D341Med (cell line): ENCODE results near the gene MAGOHB.
A peak's percentile ranks its signal among the peaks of the same experiment; 100 is the strongest.
"Not testable (repeated sequence)": the region's sequence is repeated elsewhere in the genome, so short reads cannot be mapped to it uniquely, and the experiment has no call there.

Source experiments
- DNase-seq: peaks from one replicate; pipeline ENCODE4 v3.0.0; 2012; ENCODE audit warnings: low spot score

MAGOHB gene

DNA sequence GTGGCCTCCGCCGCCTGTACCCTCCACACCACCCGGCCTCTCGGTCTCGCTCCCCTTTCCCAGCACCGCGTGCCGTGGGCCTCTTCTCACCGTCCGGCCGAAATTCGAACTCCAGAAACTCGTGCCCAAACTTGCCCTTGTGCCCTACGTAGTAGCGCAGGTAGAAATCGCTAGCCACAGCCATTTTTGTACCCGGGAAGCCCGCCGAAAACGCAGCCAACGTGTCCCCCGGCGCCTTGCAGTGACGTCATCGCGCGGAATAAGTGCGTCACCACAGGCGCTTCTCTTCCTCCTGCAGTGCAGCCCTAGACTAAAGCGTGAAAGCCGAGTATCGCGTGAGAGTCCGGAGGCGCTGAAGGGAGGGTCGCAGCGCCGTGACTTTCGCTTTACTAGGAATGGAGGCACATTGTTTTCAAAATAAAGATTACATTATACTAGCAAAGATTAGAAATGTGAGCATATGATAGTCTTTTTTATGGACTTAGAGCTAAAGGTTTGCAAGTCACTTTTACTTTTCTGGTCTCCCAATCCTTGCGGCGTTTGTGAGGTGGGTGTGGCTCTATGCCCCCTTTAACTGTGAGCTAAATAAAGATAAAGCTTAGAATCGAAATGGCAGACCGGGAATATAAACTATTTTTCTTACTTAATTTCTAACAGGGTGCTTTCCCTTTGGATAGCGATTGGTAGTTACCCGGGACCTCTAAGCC, at the start of gene MAGOHB:
TSS of gene MAGOHB (minus strand) at position 261 of the 707 bp plus-strand sequence. CDS start at position 184, 77 bp downstream.
- peak; percentile 93 for DNase-seq

DNA sequence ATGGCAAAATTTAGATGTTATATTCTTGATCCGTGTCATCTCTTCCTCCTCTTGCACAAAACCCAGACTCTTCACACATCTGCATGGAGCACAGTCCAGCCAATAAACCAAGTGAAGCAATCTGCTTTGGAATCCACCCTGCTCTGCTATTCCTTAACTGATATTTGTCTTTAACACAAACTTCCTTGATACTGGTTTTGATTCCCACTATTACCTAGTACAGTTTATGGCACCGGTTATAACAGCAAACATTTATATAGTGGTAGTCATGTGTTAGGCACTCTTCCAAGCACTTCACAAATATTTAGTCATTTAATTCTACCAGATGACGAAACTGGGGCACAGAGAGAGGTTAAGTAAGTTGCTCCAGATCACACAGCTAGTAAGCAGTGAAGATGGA, 47.9 kb upstream of the MAGOHB start:
- DNase-seq = no peak

DNA sequence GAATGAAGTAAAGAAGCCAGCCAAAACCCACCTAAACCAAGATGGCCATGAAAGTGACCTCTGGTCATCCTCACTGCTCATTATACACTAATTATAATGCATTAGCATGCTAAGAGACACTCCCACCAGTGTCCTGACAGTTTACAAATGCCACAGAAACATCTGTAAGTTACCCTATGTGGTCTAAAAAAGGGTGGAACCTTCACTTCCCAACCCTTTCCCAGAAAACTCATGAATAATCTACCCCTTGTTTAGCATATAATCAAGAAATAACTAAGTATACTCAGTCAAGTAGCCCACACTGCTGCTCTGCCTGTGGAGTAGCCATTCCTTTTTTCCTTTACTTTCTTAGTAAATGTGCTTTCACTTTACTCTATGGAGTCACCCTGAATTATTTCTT, 40.6 kb upstream of the MAGOHB start:
- DNase-seq = no peak

DNA sequence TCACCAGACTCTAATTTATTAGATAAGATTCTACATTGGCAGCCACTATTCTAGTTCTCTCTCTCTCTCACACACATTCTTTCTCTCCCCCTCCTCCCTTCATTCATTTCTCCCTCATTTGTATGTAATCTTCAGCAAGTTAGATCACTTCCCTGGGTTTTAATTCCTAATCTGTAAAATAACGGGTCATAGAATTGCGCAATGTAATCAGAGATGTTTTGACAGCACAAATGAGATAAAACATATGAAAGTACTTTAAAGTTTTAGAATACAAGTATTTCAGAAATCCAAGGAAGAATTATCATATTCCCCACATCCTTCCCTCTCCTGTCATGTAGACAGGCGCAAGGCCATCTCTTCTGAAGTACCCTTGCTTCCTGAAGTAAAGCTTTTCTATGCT, 38.8 kb upstream of the MAGOHB start:
- DNase-seq = no peak

DNA sequence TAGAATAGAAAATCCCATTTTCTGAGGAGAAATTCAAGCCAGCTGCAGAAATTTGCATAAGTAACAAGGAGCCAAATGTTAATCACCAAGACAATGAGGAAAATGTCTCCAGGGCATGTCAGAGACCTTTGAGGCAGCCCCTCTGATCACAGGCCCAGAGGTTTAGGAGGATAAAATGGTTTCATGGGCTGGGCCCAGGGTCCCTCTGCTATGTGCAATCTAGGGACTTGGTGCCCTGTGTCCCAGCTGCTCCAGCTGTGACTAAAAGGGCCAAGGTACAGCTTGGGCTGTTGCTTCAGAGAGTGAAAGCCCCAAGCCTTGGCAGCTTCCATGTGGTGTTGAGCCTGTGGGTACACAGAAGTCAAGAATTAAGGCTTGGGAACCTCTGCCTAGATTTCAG, 33.2 kb upstream of the MAGOHB start:
- DNase-seq = not testable (repeated sequence)

DNA sequence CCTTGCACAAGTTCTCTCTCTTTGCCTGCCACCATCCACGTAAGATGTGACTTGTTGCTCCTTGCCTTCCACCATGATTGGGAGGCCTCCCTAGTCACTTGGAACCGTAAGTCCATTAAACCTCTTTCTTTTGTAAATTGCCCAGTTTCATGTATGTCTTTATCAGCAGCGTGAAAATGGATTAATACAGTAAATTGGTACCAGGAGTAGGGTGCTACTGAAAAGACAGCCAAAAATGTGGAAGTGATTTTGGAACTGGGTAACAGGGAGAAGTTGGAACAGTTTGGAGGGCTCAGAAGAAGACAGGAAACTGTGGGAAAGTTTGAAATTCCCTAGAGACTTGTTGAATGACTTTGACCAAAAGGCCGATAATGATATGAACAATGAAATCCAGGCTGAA, 32.5 kb upstream of the MAGOHB start:
- DNase-seq = no peak

DNA sequence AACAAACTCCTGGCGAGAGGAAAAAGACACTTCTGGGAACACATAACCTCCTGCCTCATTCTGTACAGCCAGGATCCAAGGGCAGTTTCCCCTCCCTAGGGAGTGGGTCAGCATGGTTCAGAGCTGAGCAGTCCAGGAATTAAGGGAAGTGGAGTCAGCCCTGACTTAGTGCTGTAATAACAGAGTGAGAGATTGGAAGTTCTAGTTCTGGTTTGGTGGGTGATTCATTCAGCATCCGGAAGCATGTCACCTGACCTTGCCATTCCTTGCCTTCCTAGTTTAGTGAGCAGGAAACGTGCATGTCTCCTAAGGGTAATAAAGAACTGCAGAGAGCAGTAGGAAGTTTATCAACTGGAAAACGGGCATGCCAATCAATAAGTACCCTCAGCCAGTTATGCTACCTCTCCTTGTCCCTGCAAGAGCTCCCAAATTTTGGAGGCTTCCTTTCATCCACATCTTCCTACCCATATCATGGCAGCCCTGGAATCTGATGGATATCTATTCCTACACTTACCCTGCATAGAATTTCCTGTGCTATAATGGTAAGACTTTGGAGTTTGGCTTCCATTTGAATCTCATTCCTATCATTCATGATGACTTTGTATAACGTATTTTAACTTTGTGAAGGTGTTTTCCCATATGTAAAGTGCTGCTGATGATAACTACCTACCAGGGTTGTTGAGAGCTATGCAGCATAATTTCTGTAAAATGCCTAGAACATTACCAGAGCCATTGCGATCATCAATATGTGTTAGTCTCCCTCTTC, 28.5 kb upstream of the MAGOHB start:
- no peak for DNase-seq

DNA sequence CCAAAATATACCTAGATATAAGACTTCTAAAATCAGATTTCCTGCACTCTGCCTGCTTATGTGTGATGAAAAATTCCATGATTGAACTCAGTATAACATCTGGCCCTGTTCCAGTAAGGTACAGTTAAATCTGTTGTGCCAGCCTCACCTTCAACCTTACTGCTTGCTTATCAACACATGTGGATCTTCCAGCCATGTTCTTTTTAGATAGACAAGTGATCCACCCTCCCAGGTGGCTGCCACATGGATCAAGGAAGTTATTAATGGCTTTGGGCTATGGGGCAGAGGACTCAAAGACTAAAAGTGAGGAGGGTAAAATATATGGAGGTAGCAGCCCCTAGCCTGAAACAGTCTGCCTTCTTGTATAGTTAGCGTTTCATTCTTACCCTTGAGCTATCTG, 25.3 kb upstream of the MAGOHB start:
- DNase-seq = no peak

DNA sequence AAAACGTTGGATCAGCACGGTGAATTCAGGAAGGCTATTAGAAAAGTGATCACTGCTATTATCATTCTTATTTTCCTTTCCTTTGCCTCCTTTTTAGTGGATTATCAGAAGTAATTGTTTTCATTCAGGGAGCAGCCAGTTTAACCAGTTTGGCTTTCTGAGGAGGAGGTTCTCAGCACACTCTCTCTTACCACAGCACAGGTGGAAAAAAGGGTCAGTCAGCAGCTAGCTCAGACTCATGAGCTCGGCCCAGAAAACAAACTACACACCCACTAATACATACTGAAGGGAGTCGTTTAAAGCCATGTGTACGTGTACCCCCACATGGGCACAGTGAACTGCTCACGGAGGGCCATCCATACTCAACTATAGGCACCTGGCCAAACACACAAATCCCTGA, 23.2 kb upstream of the MAGOHB start:
- no peak for DNase-seq

DNA sequence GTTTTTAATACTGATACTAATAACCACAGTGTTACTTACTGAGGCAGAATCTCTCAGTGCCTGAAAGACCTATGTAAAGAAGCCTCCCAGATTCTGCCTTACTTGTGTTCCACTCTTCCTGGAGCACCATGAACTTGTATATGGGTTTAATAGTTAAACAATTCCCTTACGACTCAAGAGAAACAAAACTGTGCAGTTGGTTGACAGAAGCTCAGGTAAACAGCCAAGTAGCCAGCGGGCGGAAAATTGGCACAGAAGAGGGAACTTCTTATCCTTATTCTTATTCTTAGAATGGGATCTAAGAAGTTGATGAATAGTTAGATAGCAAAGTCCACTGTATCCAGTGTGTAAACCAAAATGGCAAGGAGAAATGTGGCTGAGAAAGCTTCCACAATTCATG, 22.7 kb upstream of the MAGOHB start:
- no peak for DNase-seq

DNA sequence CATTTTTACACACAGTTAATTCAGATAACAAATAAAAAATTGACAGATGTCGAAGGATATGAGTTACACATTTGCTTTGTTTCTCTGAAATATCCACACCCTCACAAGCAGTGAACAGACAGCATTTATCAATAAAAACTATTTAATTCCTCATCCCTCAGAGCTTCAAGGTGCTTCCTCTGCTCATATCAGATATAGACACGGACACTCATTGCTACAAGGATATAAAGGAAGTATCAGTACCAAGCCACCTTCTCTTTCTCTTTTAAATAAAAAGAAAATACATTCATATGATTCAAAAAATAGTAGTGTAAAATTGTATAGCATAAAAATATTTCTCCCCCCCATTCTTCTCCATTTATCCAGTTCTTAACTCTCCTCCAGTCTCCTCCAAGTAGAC, 21.9 kb upstream of the MAGOHB start:
- no peak for DNase-seq

DNA sequence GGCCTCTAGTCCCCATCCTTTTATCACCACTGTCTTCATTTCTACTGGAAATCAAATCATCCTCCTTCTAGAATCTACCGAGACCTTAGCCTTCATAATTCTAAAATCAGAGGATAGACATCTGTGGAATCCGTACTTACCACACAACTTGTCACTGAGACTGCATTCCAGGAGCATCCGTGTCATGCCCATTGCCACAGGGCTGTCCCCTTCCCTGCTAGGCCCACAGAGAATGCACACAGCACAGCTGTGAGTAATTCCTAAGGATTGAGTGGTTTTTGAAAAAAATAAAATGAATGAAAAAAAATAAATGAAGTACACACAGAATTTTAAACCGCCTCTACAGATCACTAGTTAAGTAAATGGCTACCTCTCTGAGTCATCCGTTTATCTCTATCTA, 21.0 kb upstream of the MAGOHB start:
- no peak for DNase-seq

DNA sequence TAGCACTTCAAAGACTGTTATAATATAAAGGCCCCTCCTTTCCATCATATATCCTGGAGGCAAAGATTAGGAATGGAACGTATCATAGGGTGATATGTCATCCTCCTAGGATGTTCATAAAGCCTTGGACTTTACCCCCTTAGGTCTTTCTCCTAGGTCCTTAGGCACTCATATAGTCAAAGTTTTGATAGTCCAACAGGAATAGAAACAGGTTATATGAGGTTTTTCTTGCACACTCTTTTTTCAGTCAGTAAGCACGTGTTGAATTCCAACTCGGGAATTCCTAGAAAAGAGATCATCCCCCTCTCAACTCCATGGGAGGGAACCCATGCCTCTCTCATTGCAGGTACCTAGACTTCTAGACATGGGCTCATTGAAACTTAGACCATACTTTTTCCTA, 20.1 kb upstream of the MAGOHB start:
- DNase-seq = no peak

DNA sequence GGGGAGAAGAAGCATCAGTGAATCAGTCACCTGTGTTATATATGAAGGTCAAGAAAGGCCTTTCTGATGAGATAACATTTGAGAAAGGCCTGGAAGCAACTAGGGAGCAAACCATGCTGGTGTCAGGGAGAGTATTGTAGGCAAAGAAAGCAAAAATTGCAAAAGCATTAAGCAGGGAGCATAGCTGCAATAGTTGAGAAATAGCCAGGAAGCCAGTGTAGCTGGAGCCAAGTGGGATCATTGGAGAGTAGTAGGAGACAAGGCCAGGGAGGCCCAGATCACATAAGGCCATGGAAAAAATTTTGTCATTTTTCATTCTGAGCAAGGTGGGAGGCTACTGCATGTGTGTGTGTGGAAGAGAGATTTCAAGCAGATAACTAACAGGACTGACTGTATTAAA, 18.8 kb upstream of the MAGOHB start:
- DNase-seq = no peak

DNA sequence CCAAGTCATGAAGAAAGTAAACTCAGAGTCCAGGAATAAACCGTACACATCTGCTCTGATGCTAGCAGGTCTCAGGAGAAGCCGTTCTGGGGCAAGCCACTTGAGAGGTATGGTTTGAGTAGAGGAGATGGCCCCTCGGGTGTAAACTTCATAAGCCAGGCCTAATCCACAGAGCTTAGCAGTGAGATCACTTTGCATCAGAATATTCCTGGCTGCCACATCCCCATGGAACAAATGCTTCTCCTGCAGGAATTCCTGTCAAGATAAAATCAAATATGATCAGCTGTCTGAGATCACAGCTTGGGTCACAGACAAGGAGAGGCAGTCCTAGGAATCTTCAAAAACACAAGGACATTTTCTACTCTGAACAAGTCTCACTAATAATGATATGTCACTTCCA, 11.2 kb upstream of the MAGOHB start:
- DNase-seq = peak; percentile 46

DNA sequence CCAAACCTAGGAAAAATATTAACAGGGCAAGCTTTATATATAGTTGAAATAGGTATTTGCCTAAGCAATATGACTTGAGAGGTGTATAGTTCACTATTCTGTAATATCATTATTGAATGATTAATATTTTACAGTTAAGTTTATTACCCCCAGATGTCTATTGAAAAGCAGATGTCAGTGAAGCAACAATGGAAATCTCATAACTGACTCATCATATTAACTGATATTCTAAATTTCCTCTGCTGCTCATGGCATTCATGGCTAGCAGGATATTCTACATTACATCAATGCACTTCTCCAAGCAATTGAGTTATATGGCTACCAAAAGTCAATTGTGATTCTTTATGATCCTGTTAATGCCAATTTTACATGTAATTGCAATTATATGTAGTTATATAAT, 9.7 kb upstream of the MAGOHB start:
- no peak for DNase-seq

DNA sequence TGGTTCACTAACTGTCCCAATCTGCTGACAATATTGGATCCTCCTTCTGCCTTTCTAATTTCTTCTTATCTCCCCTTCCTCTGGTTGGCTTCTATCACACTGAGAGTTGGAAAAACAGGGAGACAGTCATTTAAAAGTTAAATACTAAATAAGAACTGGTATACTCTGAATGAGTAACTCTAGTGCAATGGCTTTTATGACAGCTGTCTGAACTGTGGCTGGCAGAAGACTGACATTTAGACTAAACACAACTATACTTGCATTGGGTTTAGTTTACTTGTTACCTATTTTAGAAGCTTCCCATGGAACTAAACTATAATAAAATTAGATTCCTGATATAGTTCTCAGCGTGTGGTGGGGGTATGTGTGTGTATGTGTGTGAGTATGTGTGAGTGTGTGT, 7.9 kb upstream of the MAGOHB start:
- no peak for DNase-seq

DNA sequence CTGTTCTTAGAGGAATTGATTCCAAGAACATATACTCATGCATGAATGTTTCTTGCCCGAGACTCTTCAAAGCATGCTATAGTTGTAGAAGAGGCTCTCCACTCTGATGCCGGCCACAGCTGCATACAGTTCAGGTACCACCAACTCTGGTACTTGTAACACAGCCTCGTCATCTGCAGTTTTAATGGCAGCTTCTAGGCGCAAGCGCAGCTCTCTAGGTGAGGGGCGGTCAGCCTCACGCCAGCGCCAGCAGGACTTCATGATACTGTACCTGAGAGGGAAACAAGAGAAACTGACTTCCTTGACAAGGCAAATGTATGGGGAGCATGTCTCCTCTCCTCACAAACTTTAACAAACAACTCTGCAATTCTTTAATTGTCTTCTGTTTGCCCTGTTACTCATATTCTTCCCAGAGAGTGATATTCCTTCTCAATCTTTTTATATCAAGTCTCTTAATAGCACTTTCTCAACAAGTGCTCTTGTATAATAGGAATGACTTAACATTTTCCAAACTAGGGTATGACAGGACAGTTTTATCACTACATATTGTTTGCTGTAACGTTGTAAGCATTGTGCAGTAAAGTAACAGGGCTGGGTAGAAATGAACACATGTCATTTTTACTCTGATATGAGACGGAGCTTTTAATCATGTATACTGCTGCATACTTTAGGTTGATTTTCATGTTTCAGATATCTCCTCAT, 6.8 kb upstream of the MAGOHB start:
- no peak for DNase-seq

DNA sequence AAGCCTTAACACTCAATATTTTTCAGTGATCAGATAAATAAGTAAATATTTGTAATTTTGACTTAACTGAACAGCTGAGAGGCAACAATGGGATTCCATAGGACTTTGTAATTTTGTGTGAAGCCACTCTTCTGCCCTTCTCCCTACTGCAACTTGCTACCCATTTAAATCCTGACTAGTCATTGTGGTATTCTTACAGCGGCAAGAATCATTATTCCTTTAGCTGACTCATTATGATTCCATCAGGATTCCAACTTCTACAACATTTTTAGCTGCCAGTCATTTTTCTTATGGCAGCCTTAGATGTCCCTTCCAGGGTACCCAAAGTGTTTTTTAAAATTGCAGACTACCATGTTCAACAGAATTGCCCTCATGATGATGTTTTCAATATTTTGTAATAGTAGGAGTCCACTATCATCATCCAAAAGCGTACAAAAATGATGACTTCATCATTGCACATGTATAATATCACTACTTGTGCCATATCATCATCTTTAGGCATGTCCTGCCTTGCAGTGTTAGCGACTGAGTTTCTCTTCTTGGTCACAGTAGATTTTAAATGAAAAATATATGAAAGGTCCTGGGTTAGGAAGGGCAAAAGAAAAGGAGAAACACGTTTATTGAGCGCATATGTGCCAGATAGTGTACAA, 5.1 kb upstream of the MAGOHB start:
- DNase-seq = no peak

DNA sequence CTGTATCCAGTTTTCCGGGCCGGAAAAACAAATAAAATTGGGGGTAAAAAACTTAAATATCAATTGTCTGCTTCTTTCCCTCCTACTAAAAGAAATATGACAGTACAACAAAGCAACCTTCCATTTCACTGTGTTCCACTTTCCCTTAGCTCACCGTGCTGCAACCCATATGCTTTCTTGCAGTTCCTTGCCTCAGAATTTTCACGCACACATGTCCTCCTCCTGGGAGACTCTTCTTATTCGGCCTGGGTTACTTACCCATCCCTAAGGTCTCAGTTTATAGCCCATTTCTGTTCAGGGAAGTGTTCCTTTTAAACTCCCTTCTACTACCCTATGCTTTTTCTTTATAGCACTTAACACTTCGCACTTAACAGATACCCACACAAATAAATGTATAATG, 4.5 kb upstream of the MAGOHB start:
- DNase-seq = no peak

DNA sequence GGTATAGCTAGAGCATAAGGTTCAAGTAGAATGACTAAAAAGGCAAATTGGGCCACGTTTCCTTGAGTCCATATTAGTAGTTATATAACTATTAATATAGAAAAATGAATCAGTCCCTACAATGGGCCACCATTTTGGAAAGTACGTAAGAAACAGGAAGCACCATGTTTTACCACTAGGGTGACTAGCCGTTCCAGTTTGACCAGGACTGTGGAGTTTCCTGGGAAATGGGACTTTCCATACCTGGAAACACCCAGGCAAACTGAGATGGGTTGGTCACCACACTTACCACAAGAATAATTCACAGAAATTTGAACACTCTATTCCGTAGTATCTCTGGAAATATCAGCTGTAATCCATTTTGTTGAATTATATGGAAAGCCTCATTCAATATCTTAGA, 2.1 kb upstream of the MAGOHB start:
- DNase-seq = no peak

DNA sequence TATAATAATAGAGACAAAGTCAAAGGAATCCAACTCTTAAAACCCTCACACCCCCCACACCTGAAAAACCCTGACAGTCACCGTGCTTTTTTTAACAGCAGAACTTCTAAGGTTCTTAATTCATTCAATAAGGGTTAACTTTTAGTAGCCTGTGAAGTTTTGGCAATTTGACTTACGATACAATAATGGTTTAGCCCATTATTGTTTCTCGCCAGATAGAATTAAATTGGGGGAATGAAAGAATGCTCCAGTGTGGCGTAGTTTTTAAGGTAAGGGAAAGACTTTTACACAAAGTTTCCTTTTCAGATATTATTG, 604 bp upstream of the MAGOHB start:
- DNase-seq = no peak

DNA sequence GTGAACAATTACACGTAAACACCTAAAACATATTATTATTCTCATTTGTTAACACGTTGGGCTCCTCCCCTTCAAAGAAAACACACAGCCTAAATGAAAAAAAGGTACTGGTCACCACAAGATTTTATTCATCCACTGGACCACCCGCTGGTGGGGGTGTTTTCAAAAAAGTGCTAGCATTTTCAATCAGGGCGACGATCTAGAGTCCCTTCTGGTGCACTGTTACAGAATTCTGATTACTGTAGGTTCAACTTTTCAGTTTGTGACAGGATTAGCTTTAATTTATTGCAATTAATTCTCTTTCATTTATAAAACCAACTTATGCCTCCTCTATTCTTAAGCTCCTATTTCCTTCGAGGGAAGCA, 443 bp downstream of the MAGOHB start:
- no peak for DNase-seq
